HTERT RPE-1 (cell line): ENCODE results near the gene FAR2.
"Not testable (repeated sequence)": the region's sequence is repeated elsewhere in the genome, so short reads cannot be mapped to it uniquely, and the experiment has no call there.

Experiments
- in situ Hi-C: fragments of 300-500 bp; cut with MboI; formaldehyde crosslinking; loops from 4 replicates; pipeline ENCODE4 v1.14.3; 2020; ENCODE audit warnings: low sequenced_read_pairs

FAR2 gene

GRCh38 chr12:29152223-29152868 is 3.3 kb downstream of the FAR2 start:
- in situ Hi-C loops: no loop called here

GRCh38 chr12:29152981-29153630 is 4.0 kb downstream of the FAR2 start:
- in situ Hi-C loops: no loop called here

- in situ Hi-C loops: no loop called here
Measured at GRCh38 chr12:29155079-29155478, 6.0 kb downstream of the FAR2 start.

GRCh38 chr12:29157486-29157946 is 8.4 kb downstream of the FAR2 start:
- in situ Hi-C loops: no loop called here

GRCh38 chr12:29158115-29158763 is 9.2 kb downstream of the FAR2 start:
- in situ Hi-C loops: no loop called here

GRCh38 chr12:29159661-29160060 is 10.6 kb downstream of the FAR2 start:
- in situ Hi-C loops: no loop called here

- in situ Hi-C loops: no loop called here
Measured at GRCh38 chr12:29160230-29160629, 11.2 kb downstream of the FAR2 start.

- in situ Hi-C loops: no loop called here
Measured at GRCh38 chr12:29163146-29163545, 14.1 kb downstream of the FAR2 start.

GRCh38 chr12:29164477-29165393 is 15.7 kb downstream of the FAR2 start:
- in situ Hi-C loops: no loop called here

- in situ Hi-C loops: no loop called here
Measured at GRCh38 chr12:29167445-29167844, 18.4 kb downstream of the FAR2 start.

- in situ Hi-C loops: no loop called here
Measured at GRCh38 chr12:29167988-29168387, 18.9 kb downstream of the FAR2 start.

- in situ Hi-C loops: not testable (repeated sequence)
Measured at GRCh38 chr12:29169978-29170377, 20.9 kb downstream of the FAR2 start.

- in situ Hi-C loops: not testable (repeated sequence)
Measured at GRCh38 chr12:29170478-29171084, 21.5 kb downstream of the FAR2 start.

GRCh38 chr12:29171421-29172258 is 22.6 kb downstream of the FAR2 start:
- in situ Hi-C loops: no loop called here

GRCh38 chr12:29176941-29177340 is 27.9 kb downstream of the FAR2 start:
- in situ Hi-C loops: no loop called here

- in situ Hi-C loops: not testable (repeated sequence)
Measured at GRCh38 chr12:29182247-29182646, 33.2 kb downstream of the FAR2 start.

- in situ Hi-C loops: no loop called here
Measured at GRCh38 chr12:29187756-29188155, 38.7 kb downstream of the FAR2 start.

- in situ Hi-C loops: no loop called here
Measured at GRCh38 chr12:29191267-29191850, 42.3 kb downstream of the FAR2 start.

- in situ Hi-C loops: no loop called here
Measured at GRCh38 chr12:29198901-29199300, 49.8 kb downstream of the FAR2 start.
